ENCODE data around the gene PLVAP.
A peak's percentile ranks its signal among the peaks of the same experiment; 100 is the strongest.

PLVAP gene

GRCh38 chr19:17319473-17320238, 57.5 kb downstream of the PLVAP start:
- DNase-seq = no peak

- DNase-seq = no peak
These were observed 58.2 kb downstream of the PLVAP start for GRCh38 chr19:17318966-17319365.

GRCh38 chr19:17314007-17314593, 63.0 kb downstream of the PLVAP start:
- no peak for DNase-seq

DNA sequence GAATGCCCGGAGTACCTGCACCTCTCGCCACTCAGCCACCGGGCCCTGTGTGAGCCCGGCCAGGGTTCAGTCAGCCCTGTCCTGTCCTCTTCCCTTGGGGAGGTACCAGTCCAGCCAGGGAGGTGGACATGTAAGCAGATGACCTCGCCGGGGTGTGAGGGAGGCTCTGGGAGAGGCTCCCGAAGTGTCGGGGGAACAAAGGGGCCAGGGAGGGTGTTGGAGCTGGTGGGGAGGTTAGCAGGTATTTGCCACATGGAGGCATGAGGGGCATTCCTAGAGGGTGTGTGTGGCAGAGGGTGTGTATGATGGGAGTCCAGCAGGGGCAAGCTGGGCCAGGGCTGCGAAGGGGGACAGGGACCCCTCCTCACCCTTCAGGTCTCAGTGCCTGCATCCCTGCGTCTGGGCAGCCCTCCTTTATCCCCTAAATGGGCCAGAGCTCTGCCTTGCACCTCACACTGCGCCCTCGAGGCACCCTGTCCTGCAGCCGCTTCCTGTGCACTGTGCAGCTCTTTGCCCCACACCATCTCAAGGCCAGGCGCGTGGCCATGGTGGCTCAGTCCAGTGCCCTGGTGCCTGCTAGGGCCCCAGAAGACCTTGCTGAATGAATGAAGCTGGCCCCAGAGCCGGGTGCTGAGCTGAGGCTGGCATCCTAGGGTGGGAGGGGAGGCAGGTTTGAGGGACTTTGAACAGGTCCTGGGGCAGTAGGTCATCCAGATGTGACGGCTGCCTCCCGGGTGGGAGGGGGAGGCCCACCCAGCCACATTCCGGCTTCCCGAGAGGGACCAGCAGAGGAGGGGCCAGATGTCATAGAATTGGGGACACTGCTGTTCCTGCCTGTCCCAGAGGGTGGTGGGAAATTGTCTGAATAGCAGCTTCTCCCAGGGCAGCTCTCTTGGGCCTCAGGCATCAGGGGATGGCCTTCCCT, 64.7 kb downstream of the PLVAP start:
- DNase-seq = no peak

GRCh38 chr19:17311455-17312188, 65.5 kb downstream of the PLVAP start:
- no peak for DNase-seq

- no peak for DNase-seq
These were observed 67.1 kb downstream of the PLVAP start for GRCh38 chr19:17309965-17310461.

GRCh38 chr19:17309198-17309964, 67.8 kb downstream of the PLVAP start, which contains the start of gene DDA1:
Gene DDA1 (plus strand): TSS chr19:17309563. CDS start chr19:17309655, 92 bp downstream.
- DNase-seq = no peak

GRCh38 chr19:17307876-17308377, 69.2 kb downstream of the PLVAP start:
- DNase-seq = no peak

DNA sequence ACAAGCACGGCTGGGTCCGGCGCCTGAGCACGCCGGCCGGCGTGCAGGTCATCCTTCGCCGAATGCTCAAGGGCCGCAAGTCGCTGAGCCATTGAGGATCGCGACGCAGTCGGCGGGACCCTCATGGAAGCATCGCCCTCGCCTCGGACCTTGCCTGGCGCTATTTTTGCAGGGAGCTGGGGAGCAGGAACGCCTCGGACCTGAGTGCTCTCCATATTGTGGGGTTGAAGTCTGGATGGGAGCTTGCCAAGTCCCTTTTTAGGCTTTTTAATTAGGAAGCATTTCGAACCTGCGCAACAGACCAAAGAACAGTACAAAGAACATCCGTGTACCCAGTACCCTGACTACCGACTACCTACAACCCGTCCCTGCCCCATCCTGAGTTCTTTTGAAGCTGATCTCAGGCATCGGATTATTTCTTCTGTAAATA, 70.8 kb downstream of the PLVAP start:
- no peak for DNase-seq

DNA sequence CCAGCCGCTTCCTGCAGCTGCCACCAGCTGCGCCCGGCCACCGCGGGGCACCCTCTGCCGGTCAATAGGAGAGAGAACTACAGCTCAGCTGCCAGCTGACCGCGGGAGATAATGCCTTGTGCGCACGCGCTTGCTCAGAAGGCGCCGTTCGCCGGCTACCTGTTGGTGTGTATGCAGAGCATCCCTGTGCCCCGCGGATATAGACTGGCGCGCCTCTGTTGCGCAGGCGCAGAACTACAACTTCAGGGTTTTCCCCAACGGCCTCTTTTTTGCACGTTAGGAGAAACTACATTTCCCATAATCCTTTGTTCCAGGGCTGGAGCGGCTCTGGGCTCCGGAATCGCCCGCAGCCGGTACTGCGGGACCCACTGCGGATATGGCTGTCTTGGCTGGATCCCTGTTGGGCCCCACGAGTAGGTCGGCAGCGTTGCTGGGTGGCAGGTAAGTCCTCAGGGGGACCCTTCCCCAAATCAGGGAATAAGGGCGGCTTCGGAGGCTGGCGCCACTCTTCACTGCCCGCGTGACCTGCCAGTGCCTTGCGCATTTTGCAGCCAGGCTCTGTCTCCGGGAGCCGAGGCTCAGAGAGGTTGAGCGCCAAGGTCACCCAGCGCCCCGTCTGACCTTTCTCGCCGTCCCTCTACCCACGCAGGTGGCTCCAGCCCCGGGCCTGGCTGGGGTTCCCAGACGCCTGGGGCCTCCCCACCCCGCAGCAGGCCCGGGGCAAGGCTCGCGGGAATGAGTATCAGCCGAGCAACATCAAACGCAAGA, 71.4 kb downstream of the PLVAP start, which contains the start of gene MRPL34:
Gene MRPL34, plus strand, starts transcription at position 356 of the 768 bp plus-strand sequence. Its CDS starts 21 bp downstream, at position 377.
- DNase-seq = peak; percentile 90

DNA sequence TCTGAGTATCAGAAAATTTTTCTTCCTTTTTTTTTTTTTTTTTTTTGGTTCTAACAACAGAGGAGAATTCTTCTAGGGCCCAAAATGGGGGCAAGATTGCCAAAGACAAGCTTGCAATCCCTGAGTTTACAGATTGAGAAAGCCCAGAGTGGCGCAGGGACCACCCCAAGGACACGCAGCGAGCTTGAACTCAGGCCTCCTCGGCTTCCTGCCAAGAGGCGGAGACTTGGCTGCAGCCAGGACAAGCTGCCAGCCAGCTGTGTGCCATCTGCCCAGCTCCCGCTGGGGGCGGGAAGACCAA, 72.0 kb downstream of the PLVAP start:
- DNase-seq = no peak

DNA sequence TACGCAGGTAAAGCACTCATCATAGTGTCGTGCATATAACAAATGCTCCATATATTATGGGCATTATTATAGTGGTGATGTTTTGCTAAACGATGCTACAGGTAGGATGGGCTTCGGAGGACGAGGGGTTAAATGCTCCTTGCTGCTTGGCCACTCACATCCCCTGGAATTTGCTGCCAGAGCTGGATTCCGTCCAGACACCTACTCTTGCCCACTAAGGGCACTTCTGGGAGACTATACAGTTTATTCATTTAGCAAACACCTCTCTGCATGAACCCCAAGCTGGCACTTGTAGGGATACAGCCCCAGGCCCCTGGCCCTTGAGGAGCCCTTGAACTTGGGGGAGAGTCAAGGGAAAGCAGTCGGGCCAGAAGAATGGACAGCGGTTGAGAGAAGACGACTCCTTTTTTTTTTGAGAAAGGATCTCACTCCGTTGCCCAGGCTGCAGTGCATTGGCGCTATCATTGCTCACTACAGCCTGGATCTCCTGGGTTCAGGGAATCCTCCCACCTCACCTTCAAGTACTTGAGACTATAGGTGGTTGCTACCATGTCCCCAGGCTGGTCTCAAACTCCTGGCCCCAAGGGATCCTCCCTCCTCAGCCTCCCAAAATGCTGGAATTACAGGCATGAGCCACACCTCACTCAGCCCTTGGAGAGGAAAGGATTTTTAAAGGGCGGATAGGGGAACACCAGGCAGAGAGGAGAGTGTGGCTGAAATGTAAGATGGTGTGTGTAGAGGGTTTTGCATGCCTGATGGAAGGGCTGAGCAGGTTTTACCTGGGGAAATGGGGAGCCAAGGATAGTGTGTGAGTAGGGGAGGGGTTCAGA, 72.5 kb downstream of the PLVAP start:
- no peak for DNase-seq

GRCh38 chr19:17303940-17304267, 73.2 kb downstream of the PLVAP start:
- no peak for DNase-seq

DNA sequence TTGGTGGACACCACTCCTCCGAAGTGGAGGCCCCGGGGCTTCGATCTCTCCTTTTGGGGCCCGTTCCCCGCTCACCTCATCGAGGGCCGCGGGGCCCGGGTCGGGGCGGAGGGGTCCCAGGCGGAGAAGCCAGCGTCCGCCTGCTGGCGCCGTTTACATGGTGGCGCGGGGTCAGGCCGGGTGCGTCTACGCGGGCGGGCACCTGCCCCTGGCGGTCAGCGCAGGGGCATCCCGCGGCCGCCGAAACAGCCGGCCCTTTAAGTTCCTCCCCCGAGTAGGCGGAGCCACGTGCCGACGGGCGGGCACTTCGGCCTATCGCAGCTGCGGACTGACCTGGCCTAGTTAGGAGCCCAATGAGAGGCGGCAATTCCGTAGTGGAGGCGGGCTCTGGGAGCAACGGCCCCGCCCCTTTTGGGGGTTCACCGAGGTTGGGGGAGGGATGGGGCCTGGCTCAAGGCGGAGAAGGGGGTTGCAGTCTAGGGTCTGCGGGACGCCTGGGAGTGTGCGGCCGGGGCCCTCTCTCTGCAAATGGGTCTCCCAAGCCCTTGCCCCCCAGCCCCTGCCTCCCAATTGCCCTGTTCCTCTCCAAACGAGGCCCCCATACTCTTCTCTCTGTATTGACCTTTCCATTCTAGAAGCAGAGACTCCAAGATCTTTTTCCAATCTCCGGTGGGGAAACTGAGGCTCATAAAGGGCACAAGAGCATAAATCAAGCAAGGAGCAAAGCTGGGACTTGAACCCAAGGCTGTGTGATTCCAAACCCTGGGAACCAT, 73.8 kb downstream of the PLVAP start, which contains the start of gene ABHD8:
Gene ABHD8, minus strand, starts transcription at position 259 of the 773 bp plus-strand sequence. CDS start 1,809 bp downstream, outside the sequence.
- DNase-seq = no peak

DNA sequence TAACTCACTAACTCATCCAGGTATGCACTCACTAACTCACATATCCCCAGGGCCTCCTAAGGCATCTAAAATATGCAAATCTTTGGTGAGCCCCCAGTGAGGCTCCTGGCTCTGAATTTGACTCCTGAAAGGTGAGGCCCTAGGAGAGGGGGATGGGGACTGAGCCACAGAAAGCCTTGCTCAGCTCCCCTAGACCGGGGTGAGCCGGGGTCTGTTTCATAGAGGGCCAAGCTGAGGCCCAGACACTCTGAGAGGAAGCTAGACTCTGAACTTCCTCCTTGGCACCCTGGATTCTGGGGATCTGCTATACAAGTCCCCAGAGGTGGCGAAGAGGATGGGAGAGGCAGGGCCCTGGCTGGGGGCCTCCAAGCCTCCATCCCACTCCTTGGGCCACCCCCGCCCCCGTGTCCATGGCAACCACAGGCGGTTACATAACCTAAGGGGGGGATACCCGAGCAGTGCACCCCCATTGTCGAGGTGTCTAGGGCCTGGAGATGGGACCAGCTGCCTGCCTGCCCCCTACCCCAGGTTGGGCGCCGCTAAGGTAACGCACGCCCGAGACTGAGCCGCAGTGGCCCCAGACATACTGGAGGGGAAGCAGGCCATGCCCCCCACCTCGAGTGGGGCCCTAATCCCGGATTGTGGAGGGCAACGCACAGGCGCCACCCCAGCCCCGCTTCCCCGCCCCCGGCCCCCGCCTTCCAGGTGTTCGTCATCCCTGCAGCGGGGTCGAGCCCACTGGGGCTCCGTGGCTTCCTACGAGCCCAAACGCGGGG, 74.6 kb downstream of the PLVAP start:
- no peak for DNase-seq

Measured in cortex of kidney (tissue), 1 donor.